C4-2B (cell line): ENCODE measurements around the gene PDXDC1.
"Not testable (repeated sequence)": the region's sequence is repeated elsewhere in the genome, so short reads cannot be mapped to it uniquely, and the experiment has no call there.

Experiments used
- ZFX ChIP-seq: fragments of 450-650 bp; IDR thresholded peaks from 2 replicates; pipeline ENCODE4 v1.6.1; 2017
- TF ChIP-seq, protein P1 (sequence below): fragments of 450-650 bp; conservative IDR thresholded peaks from 2 replicates; pipeline ENCODE4 v1.5.1; 2017; ENCODE audit warnings: mild to moderate bottlenecking

DNA sequence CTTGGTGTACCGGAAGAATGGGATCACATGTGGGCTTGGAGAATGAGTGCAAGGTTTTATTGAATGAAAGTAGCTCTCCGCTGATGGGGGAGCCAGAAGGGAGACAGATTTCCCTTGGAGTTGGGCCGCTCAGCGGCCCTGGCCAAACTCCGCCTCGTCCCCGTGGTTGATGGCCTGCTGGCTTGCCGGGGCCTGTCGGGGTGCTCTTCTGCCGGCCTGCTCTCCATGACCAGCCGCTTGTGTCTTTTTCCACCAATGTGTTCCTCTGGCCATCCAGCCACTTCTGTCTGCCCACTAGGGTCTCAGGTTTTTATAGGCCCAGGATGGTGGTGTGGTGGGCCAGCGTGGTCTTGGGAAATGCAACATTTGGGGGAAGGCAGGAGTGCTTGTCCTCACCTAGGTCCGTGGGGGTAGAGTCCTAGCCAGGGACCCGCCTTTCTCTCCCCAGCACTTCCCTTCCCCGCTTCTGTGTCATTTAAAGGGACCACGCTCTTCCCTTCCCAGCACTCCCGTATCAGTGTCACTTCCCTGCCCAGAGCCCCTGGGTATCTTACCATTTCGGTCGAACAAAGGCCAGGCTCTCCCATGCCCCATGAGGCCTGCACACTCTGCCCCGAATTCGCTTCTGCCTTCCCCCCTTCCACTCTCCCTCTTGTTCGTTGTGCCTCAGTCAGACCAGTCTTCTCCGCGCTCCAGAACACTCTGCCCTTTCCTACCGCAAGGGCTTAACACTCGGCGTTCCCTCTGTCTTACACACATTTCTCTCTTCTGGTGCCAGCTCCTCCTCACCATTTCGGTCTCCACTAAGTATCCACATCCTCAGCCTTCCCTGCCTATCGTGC, 52.9 kb downstream of the PDXDC1 start:
- TF ChIP-seq, protein P1, sequence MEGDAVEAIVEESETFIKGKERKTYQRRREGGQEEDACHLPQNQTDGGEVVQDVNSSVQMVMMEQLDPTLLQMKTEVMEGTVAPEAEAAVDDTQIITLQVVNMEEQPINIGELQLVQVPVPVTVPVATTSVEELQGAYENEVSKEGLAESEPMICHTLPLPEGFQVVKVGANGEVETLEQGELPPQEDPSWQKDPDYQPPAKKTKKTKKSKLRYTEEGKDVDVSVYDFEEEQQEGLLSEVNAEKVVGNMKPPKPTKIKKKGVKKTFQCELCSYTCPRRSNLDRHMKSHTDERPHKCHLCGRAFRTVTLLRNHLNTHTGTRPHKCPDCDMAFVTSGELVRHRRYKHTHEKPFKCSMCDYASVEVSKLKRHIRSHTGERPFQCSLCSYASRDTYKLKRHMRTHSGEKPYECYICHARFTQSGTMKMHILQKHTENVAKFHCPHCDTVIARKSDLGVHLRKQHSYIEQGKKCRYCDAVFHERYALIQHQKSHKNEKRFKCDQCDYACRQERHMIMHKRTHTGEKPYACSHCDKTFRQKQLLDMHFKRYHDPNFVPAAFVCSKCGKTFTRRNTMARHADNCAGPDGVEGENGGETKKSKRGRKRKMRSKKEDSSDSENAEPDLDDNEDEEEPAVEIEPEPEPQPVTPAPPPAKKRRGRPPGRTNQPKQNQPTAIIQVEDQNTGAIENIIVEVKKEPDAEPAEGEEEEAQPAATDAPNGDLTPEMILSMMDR = not testable (repeated sequence)
- not testable (repeated sequence) for TF ChIP-seq ZFX
